Activated gamma-delta T cell (primary cell): ENCODE data around the gene KIF3C.
"Not testable (repeated sequence)": the region's sequence is repeated elsewhere in the genome, so short reads cannot be mapped to it uniquely, and the experiment has no call there.

Source experiments
- DNase-seq: peaks from one replicate; lab custom pipeline; 2025; lab: John Stamatoyannopoulos, UW
- total RNA-seq, 2 donors: gene quantifications; one replicate each; lab custom pipeline; 2026; lab: John Stamatoyannopoulos, UW

Gene KIF3C
- total RNA-seq, result 8.4 to 9.6 reads per million in 2 donors

- DNase-seq, result peak; percentile 53
Measured at GRCh38 chr2:25982273-25982967, at the start of gene KIF3C. TSS of gene KIF3C (minus strand) at chr2:25982497. CDS start at chr2:25981917, 580 bp downstream.

GRCh38 chr2:26028083-26028482 lies 45.8 kb upstream of the KIF3C start:
- DNase-seq, result not testable (repeated sequence)

GRCh38 chr2:26025509-26025908 lies 43.2 kb upstream of the KIF3C start:
- DNase-seq, result no peak

- DNase-seq, result no peak
Measured at GRCh38 chr2:26024260-26024659, 42.0 kb upstream of the KIF3C start.

- no peak for DNase-seq
Measured at GRCh38 chr2:26020231-26020640, 37.9 kb upstream of the KIF3C start.

GRCh38 chr2:26018184-26019055 lies 36.1 kb upstream of the KIF3C start:
- no peak for DNase-seq

GRCh38 chr2:26017464-26018183 lies 35.3 kb upstream of the KIF3C start:
- DNase-seq, result no peak

- not testable (repeated sequence) for DNase-seq
Measured at GRCh38 chr2:26016706-26017045, 34.4 kb upstream of the KIF3C start.

- DNase-seq, result no peak
Measured at GRCh38 chr2:26016012-26016705, 33.9 kb upstream of the KIF3C start.

GRCh38 chr2:26013668-26014067 lies 31.4 kb upstream of the KIF3C start:
- DNase-seq, result no peak

- DNase-seq, result no peak
Measured at GRCh38 chr2:26011990-26012856, 29.9 kb upstream of the KIF3C start.

- DNase-seq, result no peak
Measured at GRCh38 chr2:26011609-26011989, 29.3 kb upstream of the KIF3C start.

- no peak for DNase-seq
Measured at GRCh38 chr2:26010943-26011342, 28.6 kb upstream of the KIF3C start.

- no peak for DNase-seq
Measured at GRCh38 chr2:26009567-26009963, 27.3 kb upstream of the KIF3C start.

GRCh38 chr2:26008851-26009566 lies 26.7 kb upstream of the KIF3C start:
- no peak for DNase-seq

- DNase-seq, result no peak
Measured at GRCh38 chr2:26008095-26008494, 25.8 kb upstream of the KIF3C start.

GRCh38 chr2:26002632-26003310 lies 20.5 kb upstream of the KIF3C start:
- no peak for DNase-seq

- no peak for DNase-seq
Measured at GRCh38 chr2:26001743-26002351, 19.6 kb upstream of the KIF3C start.

GRCh38 chr2:26000561-26001082 lies 18.3 kb upstream of the KIF3C start:
- DNase-seq, result no peak
